Gastrocnemius medialis (tissue), 4 donors: Measurements from ENCODE around the gene P4HA1. TPM values are rescaled to one million over a fixed set of nuclear protein-coding genes. Genes with fewer than 3 reads are reported as not detected.

Source experiments
- ATAC-seq, 2 donors: fragments of 150-250 bp; one replicate each; pipeline ENCODE4 v1.9.1; 2016
- DNase-seq, 2 donors: peaks; one replicate each; pipeline ENCODE4 v3.0.0-alpha.2; 2019
- H3K27ac ChIP-seq, 4 donors: fragments of 200-600 bp; sonication (generic); 1 replicate in 1 of 4; 2 replicates in 3 of 4; pipeline ENCODE4 v1.5.1; 2016 to 2018; ENCODE audit warnings: mild to moderate bottlenecking in 2 of 4, moderate library complexity in 1 of 4
- H3K27me3 ChIP-seq, 3 donors: fragments of 200-600 bp; sonication (generic) in 2 of 3; 1 replicate in 1 of 3; 2 replicates in 2 of 3; pipeline versions ENCODE4 v1.5.1 to v1.6.0; 2016 to 2019; ENCODE audit warnings: mild to moderate bottlenecking in 1 of 3, moderate library complexity in 1 of 3
- H3K36me3 ChIP-seq, 2 donors: fragments of 200-600 bp; sonication (generic) in 1 of 2; one replicate each; pipeline ENCODE4 v1.5.1; 2017 to 2018
- H3K4me1 ChIP-seq, 2 donors: fragments of 200-600 bp; sonication (generic) in 1 of 2; one replicate each; pipeline ENCODE4 v1.5.1; 2016 to 2017; ENCODE audit warnings: mild to moderate bottlenecking in 2 of 2
- H3K4me3 ChIP-seq, 4 donors: fragments of 200-600 bp; sonication (generic) in 3 of 4; 1 replicate in 1 of 4; 2 replicates in 3 of 4; pipeline ENCODE4 v1.5.1; 2016 to 2019; ENCODE audit warnings: mild to moderate bottlenecking in 2 of 4
- H3K9me3 ChIP-seq, 3 donors: fragments of 200-600 bp; sonication (generic) in 2 of 3; 1 replicate in 1 of 3; 2 replicates in 2 of 3; pipeline ENCODE4 v1.5.1; 2016 to 2019
- CTCF ChIP-seq, 5 experiments: fragments of 450-650 bp in 3 of 5; fragments of 200-600 bp in 2 of 5; sonication (generic) in 2 of 5; IDR thresholded peaks in 4 of 5; conservative IDR thresholded peaks in 1 of 5; 1 replicate in 4 of 5; 2 replicates in 1 of 5; pipeline ENCODE4 v1.5.1; 2016 to 2019; ENCODE audit warnings: antibody characterized with exemption in 5 of 5, mild to moderate bottlenecking in 3 of 5, moderate library complexity in 3 of 5
- POLR2A ChIP-seq, 2 donors: fragments of 450-650 bp; IDR thresholded peaks; one replicate each; pipeline ENCODE4 v1.6.1; 2017; ENCODE audit warnings: antibody characterized with exemption in 2 of 2, mild to moderate bottlenecking in 2 of 2, moderate library complexity in 2 of 2
- in situ Hi-C, 4 donors: fragments of 200-750 bp; cut with MboI; loops; one replicate each; pipeline versions ENCODE4 v1.15.0 to v1.8.0; 2017; ENCODE audit warnings: low sequenced_read_pairs in 4 of 4
- intact Hi-C: fragments of 100-400 bp; cut with DNase I; formaldehyde crosslinking; loops from one replicate; pipeline ENCODE4 v1.15.1; 2023; ENCODE audit warnings: low total_unique reads
- total RNA-seq, 4 donors: library from RNA; depleted of rRNA; stranded (reverse); fragments of >200 nt; gene quantifications; one replicate each; pipeline versions ENCODE4 v1.1.0 to v1.2.3, GENCODE V29; 2016

The P4HA1 gene
- total RNA-seq, 4 donors from 2014 or later: 65.3 to 348 (median 217) TPM

GRCh38 chr10:73134727-73135126 is 38.1 kb upstream of the P4HA1 start:
- TF ChIP-seq CTCF (IDR thresholded peaks at IDR 0.05 in 4 of 5, conservative IDR thresholded peaks at IDR 0.05 in 1 of 5) (no peak), POLR2A (IDR thresholded peaks at IDR 0.05) (no peak)
- Histone ChIP-seq H3K9me3 (no peaks in the 10 kb centered on the region), H3K4me3 (no peak overlapping the region), H3K36me3 (peaks cover 6 to 88% of the 10 kb centered on the region in 2 donors), H3K4me1 (no peaks in the 10 kb centered on the region), H3K27me3 (no peaks in the 10 kb centered on the region), H3K27ac (no peak overlapping the region)
- no peak for ATAC-seq
- no peak for DNase-seq
- in situ Hi-C loops (no loop called here), intact Hi-C loops (loop anchor here (5.0 kb wide), 1 partner anchor 33 kb away; the partner anchor contains the start of genes ECD and FAM149B1)

- TF ChIP-seq POLR2A (IDR thresholded peaks at IDR 0.05) (no peak), CTCF (IDR thresholded peaks at IDR 0.05 in 4 of 5, conservative IDR thresholded peaks at IDR 0.05 in 1 of 5) (no peak)
- in situ Hi-C loops (no loop called here), intact Hi-C loops (loop anchor here (5.0 kb wide), 1 partner anchor 35 kb away; the partner anchor contains the start of genes ECD and FAM149B1)
- DNase-seq: no peak
- no peak for ATAC-seq
- Histone ChIP-seq H3K27me3 (no peaks in the 10 kb centered on the region), H3K27ac (peak overlapping the region in 2 of 4 donors; percentile 7 to 20), H3K4me3 (no peak overlapping the region), H3K9me3 (no peaks in the 10 kb centered on the region), H3K4me1 (no peaks in the 10 kb centered on the region), H3K36me3 (peaks cover 6 to 85% of the 10 kb centered on the region in 2 donors)
Measured at GRCh38 chr10:73131913-73132686, 35.4 kb upstream of the P4HA1 start.

- no peak for DNase-seq
- H3K4me3 ChIP-seq: no peak overlapping the region
- ATAC-seq: no peak
- TF ChIP-seq POLR2A (IDR thresholded peaks at IDR 0.05) (no peak), CTCF (IDR thresholded peaks at IDR 0.05 in 4 of 5, conservative IDR thresholded peaks at IDR 0.05 in 1 of 5) (no peak)
- H3K9me3 ChIP-seq: no peaks in the 10 kb centered on the region
- peak overlapping the region in 3 of 4 donors; percentile 1 to 20 (median 7) for H3K27ac ChIP-seq
- H3K36me3 ChIP-seq: peaks cover 6 to 83% of the 10 kb centered on the region in 2 donors
- no peaks in the 10 kb centered on the region for H3K4me1 ChIP-seq
- in situ Hi-C loops (no loop called here), intact Hi-C loops (loop anchor here (5.0 kb wide), 1 partner anchor 36 kb away; the partner anchor contains the start of genes ECD and FAM149B1)
- no peaks in the 10 kb centered on the region for H3K27me3 ChIP-seq
Measured at GRCh38 chr10:73131301-73131700, 34.6 kb upstream of the P4HA1 start.

- no peaks in the 10 kb centered on the region for H3K27me3 ChIP-seq
- peaks cover 0 to 43% of the 10 kb centered on the region in 2 donors for H3K36me3 ChIP-seq
- peak overlapping the region in 2 of 4 donors; percentile 64 to 93 for H3K27ac ChIP-seq
- no peak for TF ChIP-seq POLR2A (IDR thresholded peaks at IDR 0.05)
- no peak for TF ChIP-seq CTCF (IDR thresholded peaks at IDR 0.05 in 4 of 5, conservative IDR thresholded peaks at IDR 0.05 in 1 of 5)
- no peak for DNase-seq
- no peak for ATAC-seq
- intact Hi-C loops: no loop called here
- in situ Hi-C loops: no loop called here
- H3K4me3 ChIP-seq: no peak overlapping the region
- H3K4me1 ChIP-seq: peaks cover 0 to 5% of the 10 kb centered on the region in 2 donors
- no peaks in the 10 kb centered on the region for H3K9me3 ChIP-seq
Measured at GRCh38 chr10:73126343-73126742, 29.7 kb upstream of the P4HA1 start.
